ENCODE results near the gene HTT-AS.

HTT-AS gene

DNA sequence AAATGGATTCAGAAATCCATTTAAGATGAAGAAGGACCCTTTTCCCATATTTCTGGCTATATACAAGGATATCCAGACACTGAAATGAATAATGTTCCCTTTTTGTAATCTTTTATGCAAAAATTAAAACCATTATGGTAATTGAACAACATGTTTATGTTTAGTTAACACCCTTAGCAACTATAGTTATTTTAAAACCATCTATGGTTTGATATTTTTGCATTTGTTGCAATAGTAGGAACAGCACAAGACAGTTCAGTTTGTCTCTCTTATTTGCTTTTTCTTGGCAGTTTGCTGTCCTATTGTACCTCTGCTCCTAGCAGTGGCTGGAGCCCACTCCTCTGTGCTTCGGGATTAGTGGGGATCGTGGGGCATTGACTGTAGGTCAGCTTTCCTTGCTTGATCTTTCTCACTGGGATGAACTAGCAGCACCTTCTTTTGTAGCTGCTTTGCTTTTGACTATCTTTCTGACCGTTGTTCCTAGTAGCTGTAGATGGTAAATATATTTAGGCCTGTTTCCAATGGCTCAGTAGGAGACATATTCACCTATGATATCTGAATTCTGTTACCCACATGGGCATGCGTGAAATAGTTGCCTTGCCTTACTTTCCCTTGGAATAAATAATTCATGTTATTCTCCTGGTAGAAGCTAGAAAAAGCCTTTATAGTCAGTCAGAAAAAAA, 12.9 kb upstream of the HTT-AS start:
- no peak for DNase-seq (ENCODE audit: low spot score)

- peak; percentile 35 for DNase-seq (ENCODE audit: low spot score)
Observed at GRCh38 chr4:3085948-3086670, 11.8 kb upstream of the HTT-AS start.

DNA sequence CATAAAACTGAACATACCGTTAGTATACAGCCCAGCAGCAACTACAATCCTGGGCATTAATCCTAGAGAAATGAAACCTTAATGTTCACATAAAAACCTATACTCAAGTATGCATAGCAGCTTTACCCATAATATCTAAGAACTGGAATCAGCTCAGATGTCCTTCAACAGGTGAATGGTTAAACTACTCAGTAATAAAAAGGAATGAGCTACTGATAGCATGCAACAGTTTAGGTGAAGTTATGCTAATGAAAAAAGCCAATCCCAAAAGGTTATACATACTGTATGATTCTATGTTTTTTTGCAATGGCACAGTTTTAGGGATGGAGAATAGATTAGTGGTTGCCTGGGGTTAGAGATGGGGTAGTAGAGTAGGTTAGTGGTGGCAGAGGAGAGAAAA, 9.4 kb upstream of the HTT-AS start:
- DNase-seq (ENCODE audit: low spot score) = no peak

DNA sequence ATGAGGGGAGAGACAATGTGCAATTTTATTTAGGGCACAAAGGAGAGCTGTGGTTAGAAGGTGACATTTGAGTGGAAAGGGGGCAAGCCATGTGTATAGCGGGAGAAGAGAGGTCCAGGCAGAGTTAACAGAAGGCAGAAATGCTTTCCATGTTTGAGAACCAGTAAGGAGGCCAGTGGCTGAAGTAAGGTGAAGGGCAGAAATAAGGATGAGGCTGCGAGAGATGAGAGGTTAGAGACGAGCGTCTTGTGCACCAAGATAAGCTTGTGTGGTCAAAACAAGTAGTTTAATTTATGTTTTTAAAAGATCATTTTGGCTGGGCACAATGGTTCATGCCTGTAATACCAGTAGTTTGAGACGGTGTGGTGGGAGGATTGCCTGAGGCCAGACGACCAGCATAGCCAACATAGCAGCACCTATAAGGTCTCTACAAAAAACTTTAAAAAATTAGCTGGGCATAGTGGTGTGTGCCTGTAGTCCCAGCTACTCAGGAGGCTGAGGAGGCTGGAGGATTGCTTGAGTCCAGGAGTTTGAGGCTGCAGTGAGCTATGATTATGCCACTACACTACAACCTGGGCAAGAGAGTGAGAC, 8.7 kb upstream of the HTT-AS start:
- no peak for DNase-seq (ENCODE audit: low spot score)

DNA sequence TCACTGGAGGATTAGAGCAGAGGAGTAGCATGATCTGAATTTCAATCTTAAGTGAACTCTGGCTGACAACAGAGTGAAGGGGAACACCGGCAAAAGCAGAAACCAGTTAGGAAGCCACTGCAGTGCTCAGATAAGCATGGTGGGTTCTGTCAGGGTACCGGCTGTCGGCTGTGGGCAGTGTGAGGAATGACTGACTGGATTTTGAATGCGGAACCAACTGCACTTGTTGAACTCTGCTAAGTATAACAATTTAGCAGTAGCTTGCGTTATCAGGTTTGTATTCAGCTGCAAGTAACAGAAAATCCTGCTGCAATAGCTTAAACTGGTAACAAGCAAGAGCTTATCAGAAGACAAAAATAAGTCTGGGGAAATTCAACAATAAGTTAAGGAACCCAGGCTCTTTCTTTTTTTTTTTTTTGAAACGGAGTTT, 5.4 kb upstream of the HTT-AS start:
- DNase-seq (ENCODE audit: low spot score) = no peak

- peak; percentile 63 for DNase-seq (ENCODE audit: low spot score)
Observed at GRCh38 chr4:3077796-3078195, 3.5 kb upstream of the HTT-AS start.

DNA sequence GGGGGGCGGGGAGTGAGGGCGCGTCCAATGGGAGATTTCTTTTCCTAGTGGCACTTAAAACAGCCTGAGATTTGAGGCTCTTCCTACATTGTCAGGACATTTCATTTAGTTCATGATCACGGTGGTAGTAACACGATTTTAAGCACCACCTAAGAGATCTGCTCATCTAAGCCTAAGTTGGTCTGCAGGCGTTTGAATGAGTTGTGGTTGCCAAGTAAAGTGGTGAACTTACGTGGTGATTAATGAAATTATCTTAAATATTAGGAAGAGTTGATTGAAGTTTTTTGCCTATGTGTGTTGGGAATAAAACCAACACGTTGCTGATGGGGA, 1.3 kb upstream of the HTT-AS start:
- DNase-seq (ENCODE audit: low spot score) = no peak

- peak; percentile 66 for DNase-seq (ENCODE audit: low spot score)
Observed at GRCh38 chr4:3074846-3075651, 711 bp upstream of the HTT-AS start.

DNA sequence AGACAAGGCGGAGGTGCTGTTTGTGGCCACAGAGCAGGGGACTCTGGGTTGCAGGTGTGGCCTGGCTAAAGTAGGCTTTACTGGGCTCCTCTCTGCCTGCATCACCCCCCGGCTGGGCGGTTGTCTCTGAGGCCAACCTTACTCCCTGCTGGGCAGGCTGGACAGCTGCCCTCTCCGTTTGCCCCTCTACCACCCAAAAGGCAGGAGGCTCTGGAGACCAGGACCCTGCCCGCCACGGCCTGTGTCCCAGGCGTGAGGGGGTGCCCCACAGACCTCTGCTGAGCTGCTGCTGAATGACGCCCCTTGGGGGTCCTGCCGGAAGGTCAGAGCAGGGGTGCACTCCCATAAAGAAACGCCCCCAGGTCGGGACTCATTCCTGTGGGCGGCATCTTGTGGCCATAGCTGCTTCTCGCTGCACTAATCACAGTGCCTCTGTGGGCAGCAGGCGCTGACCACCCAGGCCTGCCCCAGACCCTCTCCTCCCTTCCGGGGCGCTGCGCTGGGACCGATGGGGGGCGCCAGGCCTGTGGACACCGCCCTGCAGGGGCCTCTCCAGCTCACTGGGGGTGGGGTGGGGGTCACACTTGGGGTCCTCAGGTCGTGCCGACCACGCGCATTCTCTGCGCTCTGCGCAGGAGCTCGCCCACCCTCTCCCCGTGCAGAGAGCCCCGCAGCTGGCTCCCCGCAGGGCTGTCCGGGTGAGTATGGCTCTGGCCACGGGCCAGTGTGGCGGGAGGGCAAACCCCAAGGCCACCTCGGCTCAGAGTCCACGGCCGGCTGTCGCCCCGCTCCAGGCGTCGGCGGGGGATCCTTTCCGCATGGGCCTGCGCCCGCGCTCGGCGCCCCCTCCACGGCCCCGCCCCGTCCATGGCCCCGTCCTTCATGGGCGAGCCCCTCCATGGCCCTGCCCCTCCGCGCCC, 920 bp downstream of the HTT-AS start:
- no peak for DNase-seq (ENCODE audit: low spot score)

DNA sequence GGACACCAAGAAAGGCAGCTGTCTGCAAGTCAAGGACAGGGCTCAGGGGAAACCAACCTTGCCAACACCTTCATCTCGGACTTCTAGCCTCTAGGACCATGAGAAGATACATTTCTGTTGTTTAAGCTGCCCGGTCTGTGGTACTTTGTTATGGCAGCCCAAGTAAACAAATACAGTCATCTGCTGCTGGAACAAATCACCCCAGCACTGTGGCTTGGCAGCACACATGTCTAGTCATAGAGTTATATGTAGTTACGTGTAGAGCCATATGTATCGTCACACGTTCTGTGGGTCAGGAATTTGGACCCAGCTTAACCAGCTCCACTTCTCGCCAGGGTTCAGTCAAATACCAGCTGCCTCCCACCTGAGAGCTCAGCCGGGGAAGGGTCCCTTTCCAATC, 2.5 kb downstream of the HTT-AS start:
- no peak for DNase-seq (ENCODE audit: low spot score)

DNA sequence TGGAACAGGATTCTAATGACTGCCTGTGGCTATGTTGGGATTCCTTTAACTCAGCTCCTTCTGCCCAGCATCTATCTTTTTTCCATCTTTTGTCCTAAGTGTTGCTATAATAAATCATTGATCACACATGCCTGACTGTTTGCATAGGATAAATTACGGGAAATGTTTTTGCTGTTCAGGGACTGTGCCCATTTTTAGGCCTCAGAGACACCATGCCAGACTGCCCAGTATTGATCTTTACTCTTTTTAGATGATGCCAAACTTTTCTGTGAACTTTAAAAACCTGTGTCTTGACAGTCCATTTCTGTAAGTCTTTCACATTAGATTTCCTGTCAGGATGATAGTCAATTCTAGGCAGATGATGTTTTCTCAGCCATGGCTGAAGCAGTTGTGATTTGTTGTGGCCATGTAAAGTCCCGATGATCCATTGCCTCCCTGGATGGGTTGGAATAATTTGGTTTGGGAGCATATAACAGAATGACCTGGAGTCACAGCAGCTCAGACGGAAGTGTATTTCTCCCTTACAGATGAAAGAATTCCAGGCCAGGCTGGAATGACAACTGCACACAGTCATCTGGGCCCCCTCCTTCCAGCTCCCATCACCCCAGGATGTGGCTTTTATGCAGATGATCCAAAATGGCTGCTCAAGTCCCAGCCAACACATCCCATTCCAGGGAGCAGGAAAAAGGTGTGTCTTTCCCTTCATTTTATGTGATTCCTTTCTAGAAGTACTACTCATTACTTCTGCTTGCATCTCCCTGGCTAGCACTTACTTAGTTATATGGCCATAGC, 3.4 kb downstream of the HTT-AS start:
- DNase-seq (ENCODE audit: low spot score) = no peak

- no peak for DNase-seq (ENCODE audit: low spot score)
Observed at GRCh38 chr4:3069661-3070199, 4.6 kb downstream of the HTT-AS start.

GRCh38 chr4:3067473-3068001, 6.8 kb downstream of the HTT-AS start:
- no peak for DNase-seq (ENCODE audit: low spot score)

GRCh38 chr4:3066836-3067400, 7.4 kb downstream of the HTT-AS start:
- DNase-seq (ENCODE audit: low spot score) = no peak

- DNase-seq (ENCODE audit: low spot score) = no peak
Observed at GRCh38 chr4:3065551-3065950, 8.8 kb downstream of the HTT-AS start.

- no peak for DNase-seq (ENCODE audit: low spot score)
Observed at GRCh38 chr4:3062471-3062870, 11.9 kb downstream of the HTT-AS start.

DNA sequence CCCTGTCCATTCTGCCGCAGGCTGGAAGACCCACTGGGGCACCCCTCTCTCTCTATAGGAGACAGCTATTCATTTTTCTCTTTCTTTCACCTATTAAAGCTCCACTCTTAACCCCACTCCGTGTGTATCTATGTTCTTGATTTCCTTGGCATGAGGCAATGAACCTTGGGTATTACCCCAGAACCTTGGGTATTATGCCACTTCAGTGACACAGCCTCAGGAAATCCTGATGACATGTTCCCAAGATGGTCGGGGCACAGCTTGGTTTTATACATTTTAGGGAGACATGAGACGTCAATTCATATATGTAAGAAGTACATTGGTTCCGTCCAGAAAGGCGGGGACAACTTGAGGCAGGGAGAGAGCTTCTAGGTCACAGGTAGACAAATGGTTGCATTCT, 13.4 kb downstream of the HTT-AS start:
- no peak for DNase-seq (ENCODE audit: low spot score)

DNA sequence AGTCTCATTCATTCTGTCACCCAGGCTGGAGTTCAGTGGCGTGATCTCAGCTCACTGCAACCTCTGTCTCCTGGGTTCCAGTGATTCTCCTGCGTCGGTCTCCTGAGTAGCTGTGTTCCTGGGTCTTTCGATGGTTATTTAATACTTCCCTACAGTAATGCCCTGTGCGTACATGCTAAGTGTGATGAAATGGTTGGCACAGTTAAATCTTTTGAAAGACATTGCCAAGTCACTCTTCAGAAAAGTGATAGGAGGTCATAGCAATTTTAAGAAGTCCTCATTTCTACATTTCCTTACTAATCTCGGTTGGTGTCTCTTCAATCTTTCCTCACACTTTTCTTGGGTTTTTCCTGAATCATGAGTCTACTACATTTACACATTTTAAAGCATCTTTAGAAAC, 14.4 kb downstream of the HTT-AS start:
- no peak for DNase-seq (ENCODE audit: low spot score)

GRCh38 chr4:3054169-3054759, 20.1 kb downstream of the HTT-AS start:
- no peak for DNase-seq (ENCODE audit: low spot score)
